Astrocyte of the hippocampus (primary cell): ENCODE data around the gene CCDC57.
"Not testable (repeated sequence)": the region's sequence is repeated elsewhere in the genome, so short reads cannot be mapped to it uniquely, and the experiment has no call there.

Experiments used
- DNase-seq: peaks from one replicate; pipeline ENCODE4 v3.0.0; 2011; ENCODE audit warnings: low read depth, low spot score

The CCDC57 gene

DNA sequence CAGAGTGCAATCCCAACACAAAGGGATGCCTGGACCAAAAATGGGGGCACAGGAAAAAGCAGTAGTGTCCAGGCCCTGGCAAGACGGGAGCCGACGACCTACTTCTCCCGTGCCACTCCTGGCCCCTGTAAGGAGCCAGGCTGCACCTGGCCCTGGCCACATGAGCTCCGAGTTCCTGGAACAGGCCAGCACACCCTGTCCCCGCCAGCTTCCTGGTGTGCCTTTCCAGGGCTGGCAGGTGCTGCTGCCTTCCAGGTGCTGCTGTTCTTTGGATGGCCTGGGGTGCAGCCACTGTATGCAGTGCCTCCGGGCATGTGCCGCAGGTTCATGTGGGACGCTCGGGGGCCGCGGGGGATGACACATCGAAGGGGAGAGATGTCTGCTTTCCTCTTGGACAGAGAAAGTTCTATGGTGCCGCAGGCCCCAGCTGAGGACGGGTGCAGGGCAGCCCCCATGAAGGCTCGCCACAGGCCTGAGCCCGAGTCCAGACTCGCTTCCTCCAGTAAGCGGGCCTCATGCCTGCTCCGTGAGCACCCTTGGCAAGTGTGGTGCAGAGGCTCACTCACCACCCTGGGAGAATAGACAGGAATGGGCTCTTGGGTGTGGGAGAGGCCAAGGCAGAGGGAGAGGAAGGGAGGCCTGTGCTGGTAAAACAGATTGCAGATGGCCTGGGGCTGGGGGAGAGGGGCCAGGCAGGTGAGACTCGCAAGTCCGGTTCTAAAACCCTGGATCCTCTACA, 59.9 kb downstream of the CCDC57 start:
- no peak for DNase-seq

DNA sequence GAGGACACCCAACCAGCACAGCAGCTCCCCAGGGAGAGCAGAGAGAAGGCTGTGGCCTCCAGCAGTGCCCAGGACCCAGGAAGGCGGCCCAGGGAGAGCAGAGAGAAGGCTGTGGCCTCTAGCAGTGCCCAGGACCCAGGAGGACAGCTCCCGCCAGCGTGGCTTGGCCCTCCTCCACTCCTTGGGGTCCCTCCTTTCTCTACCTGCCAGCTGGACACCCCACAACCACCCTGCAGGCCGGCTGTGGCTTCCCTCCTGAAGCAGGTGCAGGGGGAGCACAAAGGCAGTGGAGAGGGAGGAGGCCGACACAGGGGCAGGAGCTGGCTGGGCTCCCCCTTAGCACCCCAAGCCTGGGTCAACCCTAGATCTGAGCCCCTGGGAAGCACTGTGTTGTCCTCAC, 60.5 kb downstream of the CCDC57 start:
- DNase-seq: no peak

DNA sequence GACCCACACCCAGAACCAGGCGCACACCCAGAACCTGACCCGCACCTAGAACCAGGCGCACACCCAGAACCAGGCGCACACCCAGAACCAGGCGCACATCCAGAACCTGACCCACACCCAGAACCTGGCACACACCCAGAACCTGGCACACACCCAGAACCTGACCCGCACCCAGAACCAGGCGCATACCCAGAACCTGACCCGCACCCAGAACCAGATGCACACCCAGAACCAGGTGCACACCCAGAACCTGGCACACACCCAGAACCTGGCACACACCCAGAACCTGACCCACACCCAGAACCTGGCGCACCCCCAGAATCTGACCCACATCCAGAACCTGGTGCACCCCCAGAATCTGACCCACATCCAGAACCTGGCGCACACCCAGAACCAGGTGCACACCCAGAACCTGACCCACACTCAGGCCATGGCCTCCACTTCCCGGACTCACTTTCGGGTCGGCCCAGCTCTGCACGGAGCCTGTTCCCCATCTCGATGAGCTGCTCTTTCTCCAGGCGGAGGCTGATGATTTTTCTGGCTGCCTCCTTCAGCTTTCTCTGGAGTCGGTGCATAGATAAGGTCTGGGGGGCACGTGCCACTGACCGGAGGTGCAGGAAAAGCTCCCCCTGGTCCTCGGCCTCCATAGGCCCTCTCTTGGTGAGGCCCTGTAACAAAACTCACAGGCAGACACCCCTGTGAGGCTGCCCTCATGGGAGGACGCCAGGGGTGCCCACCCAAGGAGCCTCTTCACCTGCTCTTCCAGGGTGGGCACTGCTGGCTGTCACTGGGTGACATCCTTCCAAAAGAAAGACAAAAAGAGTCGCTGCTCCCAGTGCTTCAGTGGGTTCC, 61.3 kb downstream of the CCDC57 start:
- DNase-seq: no peak

DNA sequence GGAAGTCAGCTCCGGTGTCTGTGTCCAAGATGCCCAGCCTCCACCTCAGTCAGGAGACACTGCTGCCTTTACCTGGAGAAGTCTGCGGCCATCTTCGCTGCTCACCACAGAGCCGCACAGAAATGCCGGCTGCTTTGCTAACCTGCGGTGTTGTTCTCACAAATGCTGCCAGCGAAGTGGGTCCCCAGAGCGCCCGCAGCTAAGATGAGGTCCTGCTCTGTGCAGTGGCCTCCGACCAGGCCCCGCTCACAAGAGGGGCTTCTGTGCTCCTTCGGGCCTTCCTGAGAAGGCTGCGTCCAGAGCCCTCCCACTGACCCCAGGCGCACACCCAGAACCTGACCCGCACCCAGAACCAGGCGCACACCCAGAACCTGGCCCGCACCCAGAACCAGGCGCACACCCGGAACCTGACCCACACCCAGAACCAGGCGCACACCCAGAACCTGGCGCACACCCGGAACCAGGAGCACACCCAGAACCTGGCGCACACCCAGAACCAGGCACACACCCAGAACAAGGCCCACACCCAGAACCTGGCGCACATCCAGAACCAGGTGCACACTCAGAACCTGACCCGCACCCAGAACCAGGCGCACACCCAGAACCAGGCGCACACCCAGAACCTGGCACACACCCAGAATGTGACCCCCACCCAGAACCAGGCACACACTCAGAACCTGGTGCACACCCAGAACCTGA, 63.1 kb downstream of the CCDC57 start:
- DNase-seq: no peak

DNA sequence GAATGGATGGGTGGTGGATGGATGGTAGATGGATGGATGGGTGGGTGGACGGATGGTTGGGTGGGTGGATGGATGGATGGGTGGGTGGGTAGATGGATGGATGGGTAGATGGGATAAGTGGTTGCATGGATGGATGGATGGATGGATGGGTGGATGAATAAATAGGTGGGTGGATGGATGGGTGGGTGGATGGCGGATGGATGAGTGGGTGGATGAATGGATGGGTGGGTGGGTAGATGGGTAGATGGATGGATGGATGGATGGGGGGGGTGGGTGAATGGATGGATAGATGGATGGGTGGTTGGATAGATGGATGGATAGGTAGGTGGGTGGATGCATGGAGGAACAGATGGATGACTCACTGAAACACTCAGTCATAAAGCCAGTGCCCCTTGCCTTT, 63.6 kb downstream of the CCDC57 start:
- no peak for DNase-seq

DNA sequence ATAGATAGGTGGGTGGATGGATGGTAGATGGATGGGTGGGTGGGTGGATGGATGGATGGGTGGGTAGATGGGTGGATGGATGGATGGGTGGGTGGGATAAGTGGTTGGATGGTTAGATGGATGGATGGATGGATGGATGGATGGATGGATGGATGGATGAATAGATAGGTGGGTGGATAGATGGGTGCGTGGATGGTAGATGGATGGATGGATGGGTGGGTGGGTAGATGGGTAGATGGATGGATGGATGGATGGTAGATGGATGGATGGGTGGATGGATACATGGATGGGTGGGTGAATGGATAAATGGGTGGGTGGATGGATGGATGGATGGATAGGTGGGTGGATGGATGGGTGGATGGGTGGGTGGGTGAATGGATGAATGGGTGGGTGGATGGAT, 64.6 kb downstream of the CCDC57 start:
- no peak for DNase-seq

DNA sequence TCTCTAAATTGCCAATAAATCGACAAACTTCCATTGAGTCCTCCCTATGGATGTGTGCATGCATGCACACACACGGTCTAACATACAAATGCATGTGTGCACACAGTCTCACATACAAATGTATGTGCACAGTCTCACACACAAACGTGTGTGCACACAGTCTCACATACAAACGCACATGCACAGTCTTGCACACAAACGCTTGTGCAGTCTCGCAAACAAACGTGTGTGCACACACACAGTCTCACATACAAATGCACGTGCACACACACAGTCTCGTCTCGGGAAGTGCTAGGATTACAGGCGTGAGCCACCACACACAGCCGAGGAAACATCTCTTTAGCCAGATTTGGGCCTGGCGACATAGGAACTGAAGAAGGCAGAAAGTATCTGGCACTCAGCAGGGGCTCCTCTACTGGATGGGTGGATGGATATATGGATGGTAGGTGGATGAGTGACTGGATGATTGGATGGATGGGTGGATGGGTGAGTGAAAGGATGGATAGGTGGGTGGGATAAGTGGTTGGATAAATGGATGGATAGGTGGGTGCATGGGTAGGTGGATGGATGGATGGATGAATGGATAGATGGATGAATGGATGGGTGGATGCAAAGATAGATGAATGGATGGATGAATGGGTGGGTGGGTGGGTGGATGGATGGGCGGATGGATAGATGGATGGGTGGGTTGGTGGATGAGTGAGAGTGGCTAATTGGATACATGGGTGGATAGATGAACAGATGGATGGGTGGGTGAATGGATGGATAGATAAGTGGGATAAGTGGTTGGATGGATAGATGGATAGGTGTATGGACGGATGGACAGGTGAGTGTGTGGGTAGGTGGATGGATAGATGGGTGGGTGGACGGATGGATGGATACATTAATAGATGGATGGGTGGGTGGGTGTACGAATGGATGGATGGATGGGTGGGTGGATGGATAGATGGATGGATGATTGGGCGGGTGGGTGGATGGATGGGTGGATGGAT, 65.7 kb downstream of the CCDC57 start:
- no peak for DNase-seq

DNA sequence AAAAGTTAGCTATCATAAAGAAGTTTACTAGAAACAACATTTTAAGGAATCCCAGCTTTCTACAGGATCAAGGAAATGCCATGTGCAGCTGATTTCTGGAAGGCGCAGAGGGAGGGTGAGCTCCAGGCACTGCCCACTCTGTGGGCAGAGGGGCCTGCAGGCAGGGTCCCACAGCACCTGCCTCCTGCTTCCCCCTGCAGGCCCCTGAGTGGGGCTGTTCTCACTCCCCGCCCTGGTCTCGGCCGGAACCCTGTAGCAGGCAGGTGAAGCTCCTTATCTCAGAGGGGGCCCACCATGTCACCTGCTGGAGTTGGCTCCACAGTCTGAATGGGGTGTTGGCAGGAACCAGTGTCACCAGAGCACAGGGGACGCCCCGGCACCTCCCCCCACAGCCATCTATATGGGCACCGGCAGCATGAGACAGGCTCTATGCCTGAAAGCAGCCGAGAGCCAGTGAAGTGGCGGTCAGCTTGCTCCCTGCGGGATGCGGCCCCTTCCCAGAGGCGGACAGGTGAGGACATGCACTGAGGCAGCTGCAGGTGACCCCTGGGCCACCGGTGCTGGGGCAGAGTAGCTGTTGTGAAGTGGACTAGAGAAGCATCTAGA, 67.0 kb downstream of the CCDC57 start:
- no peak for DNase-seq

DNA sequence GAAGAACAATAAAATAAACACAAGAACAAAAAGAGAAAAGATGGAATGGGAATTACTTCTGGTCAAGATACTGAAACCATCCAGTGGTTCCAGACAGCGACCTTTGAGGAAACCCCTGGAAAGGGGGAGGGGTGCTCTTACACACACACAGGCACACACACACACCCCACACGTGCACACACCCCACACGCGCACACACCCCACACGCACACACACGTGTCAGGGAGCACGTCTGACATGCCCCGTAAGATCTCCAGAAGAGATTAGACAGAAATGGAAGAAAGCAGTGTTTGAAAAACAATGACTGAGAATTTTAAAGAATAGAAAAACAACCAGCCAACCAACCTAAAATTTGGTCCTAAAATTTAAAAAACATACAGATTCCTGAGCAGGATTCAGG, 69.3 kb downstream of the CCDC57 start:
- no peak for DNase-seq

DNA sequence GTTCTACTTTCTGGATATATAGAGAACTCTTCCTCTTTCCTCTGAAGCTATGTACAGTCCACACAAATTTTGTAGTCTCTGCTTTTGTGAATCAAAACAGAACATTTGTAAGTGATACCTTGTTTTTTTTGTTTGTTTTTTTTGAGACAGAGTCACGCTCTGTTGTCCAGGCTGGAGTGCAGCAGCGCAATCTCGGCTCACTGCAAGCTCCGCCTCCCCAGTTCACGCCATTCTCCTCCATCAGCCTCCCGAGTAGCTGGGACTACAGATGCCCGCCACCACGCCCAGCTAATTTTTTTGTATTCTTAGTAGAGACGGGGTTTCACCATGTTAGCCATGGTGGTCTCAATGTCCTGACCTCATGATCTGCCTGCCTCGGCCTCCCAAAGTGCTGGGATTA, 72.7 kb downstream of the CCDC57 start:
- DNase-seq: not testable (repeated sequence)

DNA sequence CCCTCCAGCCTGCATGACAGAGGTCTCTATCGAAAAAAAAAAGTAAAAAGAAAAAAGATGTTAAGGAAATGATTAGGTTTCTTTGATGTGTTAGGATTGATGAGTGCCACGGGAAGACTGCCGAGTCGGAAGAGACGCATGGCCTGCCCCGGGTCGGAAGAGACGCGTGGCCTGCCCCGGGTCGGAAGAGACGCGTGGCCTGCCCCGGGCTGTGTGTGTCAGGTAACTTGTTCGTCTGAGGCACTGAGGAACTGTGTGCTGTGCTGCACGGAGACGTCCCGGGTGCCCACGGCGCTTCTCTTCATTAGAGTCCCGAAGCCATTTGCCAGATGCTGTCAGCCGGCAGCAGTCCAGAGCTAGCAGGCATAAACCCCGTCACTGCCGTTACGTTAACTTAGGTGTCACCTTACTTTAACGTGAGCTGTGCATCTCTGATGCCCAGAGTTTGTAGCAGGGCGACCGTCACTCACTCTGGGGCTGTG, 74.1 kb downstream of the CCDC57 start:
- DNase-seq: no peak

DNA sequence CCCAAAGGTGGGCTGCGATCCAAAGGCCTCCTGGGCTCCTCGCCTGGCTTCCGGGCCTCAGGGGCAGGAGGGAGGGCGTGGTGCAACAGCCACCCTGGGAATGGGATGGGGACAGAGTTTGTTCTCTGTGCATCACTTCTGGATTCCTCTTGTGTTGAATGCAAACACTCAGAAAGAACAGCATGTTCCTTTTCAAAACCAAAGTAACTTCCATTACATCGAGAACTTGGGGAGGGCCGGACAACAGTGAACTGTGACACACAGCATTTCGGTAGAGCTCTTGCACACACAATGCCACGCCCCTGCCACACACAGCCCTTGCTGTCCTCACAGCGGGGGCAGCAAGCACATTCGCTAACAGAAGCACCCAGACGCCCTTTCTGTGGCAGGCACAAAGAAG, 78.5 kb downstream of the CCDC57 start:
- DNase-seq: no peak

DNA sequence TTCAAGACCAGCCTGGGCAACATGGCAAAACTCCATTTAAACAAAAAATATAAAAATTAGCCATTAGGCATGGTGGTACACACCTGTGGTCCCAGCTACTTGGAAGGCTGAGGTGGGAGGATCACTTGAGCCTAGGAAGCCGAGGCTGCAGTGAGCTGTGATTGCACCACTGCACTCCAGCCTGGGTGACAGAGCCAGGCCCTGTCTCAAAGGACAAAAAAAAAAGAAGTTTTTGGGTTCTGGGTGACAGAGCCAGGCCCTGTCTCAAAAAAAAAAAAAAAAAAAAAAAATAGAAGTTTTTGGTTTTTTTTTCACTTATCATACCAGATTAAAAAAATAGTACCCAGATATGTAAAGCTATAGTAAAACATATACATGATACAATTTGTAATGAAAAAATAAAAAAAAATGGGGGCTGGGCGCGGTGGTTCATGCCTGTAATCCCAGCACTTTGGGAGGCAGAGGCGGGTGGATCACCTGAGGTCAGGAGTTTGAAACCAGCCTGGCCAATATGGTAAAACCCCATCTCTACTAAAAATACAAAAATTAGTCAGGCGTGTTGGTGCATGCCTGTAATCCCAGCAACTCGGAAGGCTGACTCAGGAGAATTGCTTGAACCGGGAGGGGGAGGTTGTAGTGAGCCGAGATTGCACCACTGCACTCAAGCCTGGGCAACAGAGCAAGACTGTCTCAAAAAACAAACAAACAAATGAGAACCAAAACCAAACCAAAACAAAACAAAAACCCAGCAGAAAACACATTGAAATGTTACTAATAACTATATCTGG, 79.3 kb downstream of the CCDC57 start:
- peak; percentile 48 for DNase-seq

DNA sequence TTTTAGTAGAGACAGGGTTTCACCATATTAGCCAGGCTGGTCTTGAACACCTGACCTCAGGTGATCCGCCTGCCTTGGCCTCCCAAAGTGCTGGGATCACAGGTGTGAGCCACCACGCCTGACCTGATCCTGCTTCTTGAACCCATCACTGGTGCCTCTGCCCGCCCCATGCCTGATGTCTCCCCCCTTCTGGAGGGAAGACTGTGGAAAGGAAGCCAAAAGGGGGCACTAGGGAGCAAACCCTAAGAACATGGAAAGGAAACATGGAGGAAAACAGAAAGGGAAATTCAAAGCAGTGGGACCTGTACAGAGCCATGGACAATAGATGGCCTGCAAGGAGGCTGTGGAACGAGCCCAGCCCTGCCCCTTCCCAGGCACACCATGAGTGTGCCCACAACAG, 83.5 kb downstream of the CCDC57 start:
- no peak for DNase-seq

DNA sequence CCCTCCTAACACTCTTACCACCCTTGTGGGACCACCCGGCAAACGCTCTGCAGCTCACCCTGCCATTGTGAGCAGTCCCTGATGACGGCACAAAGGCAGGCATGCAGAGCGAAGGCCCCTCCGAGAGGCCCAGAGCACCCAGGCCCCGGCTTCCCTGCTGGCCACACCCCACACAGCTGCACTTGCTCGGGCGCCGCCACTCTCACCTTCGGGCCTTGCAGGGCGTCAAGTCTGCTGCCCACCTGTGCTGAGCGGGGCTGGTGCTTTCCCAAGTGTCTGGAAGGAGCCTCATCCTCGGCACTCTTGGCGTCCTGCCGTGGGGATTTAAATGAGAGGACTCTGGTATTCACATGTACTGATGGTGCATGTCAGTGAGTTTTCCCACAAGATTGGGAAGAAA, 84.4 kb downstream of the CCDC57 start:
- DNase-seq: no peak

DNA sequence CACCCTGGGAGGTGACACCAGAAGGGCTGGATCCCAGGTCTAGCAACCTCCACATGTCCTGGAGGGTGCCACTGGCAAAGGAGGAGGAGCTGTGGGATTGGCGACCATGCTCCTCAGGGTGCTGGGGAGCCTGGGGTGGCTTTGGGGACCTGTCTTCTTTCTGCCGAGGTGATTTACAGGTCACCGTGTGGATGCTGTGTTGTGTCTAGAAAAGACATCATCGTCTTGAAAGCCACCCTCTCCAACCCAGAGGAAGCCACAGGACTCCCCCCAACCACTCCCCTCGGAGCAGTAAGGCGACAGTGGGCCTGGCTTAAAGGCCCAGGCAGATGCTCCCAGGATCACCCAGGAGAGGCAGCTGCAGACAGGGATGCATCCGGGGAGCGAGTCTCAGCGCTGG, 84.9 kb downstream of the CCDC57 start:
- DNase-seq: no peak

DNA sequence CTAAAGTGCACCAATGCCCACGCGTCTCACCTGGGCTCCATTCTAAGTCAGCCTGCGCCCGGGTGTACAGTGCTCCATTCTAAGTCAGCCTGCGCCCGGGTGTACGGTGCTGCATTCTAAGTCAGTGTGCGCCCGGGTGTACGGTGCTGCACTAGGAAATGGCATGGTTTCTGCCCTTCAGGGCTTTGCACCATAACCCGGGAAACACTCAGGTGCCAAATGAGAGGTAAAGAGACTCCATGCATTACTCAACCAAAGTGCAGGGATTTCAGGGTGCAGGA, 85.4 kb downstream of the CCDC57 start:
- DNase-seq: no peak

DNA sequence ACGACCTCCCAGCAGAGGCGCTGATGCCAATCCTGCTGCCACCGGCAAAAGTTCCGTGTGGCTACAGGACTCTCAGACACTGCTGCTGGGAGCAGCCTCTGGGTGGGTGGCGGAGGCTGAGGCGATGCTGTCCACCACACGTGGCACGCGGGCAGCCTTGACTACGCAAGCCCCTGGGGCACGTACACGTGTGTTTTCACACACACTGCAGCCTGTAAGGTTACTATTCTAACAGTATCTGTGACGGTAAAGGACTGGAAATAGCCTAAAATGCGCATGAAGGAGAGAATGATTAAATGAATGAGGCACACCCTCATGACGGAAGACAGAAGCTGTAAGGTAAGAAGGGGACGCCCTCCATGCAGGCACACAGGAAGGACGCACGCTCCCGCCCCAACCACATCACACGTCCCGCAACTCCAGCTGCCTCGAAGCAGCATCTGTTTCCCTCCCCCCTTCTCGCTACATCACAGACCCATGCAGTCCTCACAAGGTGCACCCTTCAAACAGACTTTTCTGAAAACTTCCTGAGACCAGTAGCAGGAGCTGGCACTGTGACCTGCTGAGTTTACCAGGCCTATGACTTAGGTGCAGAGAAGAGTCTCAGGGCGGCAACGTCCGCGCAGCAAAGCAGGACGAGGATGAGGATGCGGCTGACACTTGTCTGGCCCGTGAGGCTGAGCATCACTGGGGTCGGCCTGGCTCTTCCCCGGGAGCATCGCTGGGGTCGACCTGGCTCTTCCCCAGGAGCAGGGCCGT, 85.9 kb downstream of the CCDC57 start:
- DNase-seq: no peak

DNA sequence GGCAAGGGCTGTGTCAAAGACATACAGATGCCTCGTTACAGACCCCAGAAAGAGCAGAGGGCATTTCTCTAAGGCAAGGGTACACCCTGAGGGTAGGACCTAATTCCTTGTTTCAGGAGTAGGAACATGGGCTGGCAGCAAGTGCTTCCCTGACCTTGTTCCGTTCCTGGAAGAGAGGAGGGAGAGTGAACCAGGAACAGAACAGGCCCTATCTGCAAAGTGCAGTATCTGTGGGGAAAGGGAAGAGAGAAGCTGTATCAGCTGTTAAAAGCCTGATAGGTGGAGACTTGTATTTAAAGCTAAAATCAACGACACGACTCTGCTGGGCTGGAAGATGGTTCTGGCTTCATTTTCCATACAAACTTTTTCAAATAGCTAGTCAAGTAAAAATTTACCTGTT, 88.5 kb downstream of the CCDC57 start:
- no peak for DNase-seq
